SK-N-SH treated with all-trans-retinoic acid at 6 μM for 48 hours (cell line): Measurements from ENCODE around the gene ICAM3.

ENCODE experiments used
- ATAC-seq: fragments of 200-7000 bp; cut with Tn5 transposase; 3 replicates; pipeline ENCODE4 v1.9.1; 2020; ENCODE audit warnings: mild to moderate bottlenecking, moderate library complexity
- ARNTL ChIP-seq: fragments of 450-650 bp; formaldehyde crosslinking; IDR thresholded peaks from 2 replicates; pipeline ENCODE4 v1.5.0; 2020; ENCODE audit warnings: low read depth, mild to moderate bottlenecking, moderate library complexity, borderline replicate concordance
- BACH2 ChIP-seq: fragments of 250-450 bp; sonication (Bioruptor Pico); IDR thresholded peaks from 2 replicates; pipeline ENCODE4 v1.9.0; 2021; ENCODE audit warnings: mild to moderate bottlenecking, borderline replicate concordance
- CREB5 ChIP-seq: fragments of 250-450 bp; sonication (Bioruptor Pico); IDR thresholded peaks from 2 replicates; pipeline ENCODE4 v1.5.1; 2020; ENCODE audit warnings: low read depth, mild to moderate bottlenecking, moderate library complexity
- CSDC2 ChIP-seq: fragments of 250-450 bp; sonication (Bioruptor Pico); IDR thresholded peaks from 2 replicates; pipeline ENCODE4 v1.5.0; 2020; ENCODE audit warnings: mild to moderate bottlenecking, moderate library complexity
- CSRNP3 ChIP-seq: fragments of 250-450 bp; sonication (Bioruptor Pico); IDR thresholded peaks from 2 replicates; pipeline ENCODE4 v1.5.1; 2021; ENCODE audit warnings: mild to moderate bottlenecking, moderate library complexity
- ESRRG ChIP-seq: fragments of 250-450 bp; sonication (Bioruptor Pico); IDR thresholded peaks from 2 replicates; pipeline ENCODE4 v1.6.1; 2021; ENCODE audit warnings: mild to moderate bottlenecking
- ISL1 ChIP-seq: fragments of 250-450 bp; sonication (Bioruptor Pico); IDR thresholded peaks from 2 replicates; pipeline ENCODE4 v2.1.2; 2022; ENCODE audit warnings: mild to moderate bottlenecking, moderate library complexity
- OSR1 ChIP-seq: fragments of 250-450 bp; sonication (Bioruptor Pico); IDR thresholded peaks from 2 replicates; pipeline ENCODE4 v1.8.0; 2022; ENCODE audit warnings: moderate library complexity, mild to moderate bottlenecking, inconsistent platforms
- PATZ1 ChIP-seq: fragments of 250-450 bp; sonication (Bioruptor Pico); IDR thresholded peaks from 2 replicates; pipeline ENCODE4 v1.8.0; 2020; ENCODE audit warnings: mild to moderate bottlenecking, moderate library complexity, borderline replicate concordance
- PPARA ChIP-seq: fragments of 250-450 bp; sonication (Bioruptor Pico); IDR thresholded peaks from 2 replicates; pipeline ENCODE4 v1.5.0; 2020; ENCODE audit warnings: mild to moderate bottlenecking, borderline replicate concordance
- RARB ChIP-seq: fragments of 250-450 bp; sonication (Bioruptor Pico); IDR thresholded peaks from 2 replicates; pipeline ENCODE4 v1.8.0; 2021; ENCODE audit warnings: mild to moderate bottlenecking, moderate library complexity
- SNAI2 ChIP-seq: fragments of 250-450 bp; sonication (Bioruptor Pico); IDR thresholded peaks from 2 replicates; pipeline ENCODE4 v1.5.0; 2020; ENCODE audit warnings: mild to moderate bottlenecking, moderate library complexity
- TOX ChIP-seq: fragments of 250-450 bp; sonication (Bioruptor Pico); IDR thresholded peaks from 2 replicates; pipeline ENCODE4 v1.8.0; 2021; ENCODE audit warnings: mild to moderate bottlenecking, moderate library complexity, borderline replicate concordance
- ZC3H10 ChIP-seq: fragments of 250-450 bp; sonication (Bioruptor Pico); IDR thresholded peaks from 2 replicates; pipeline ENCODE4 v1.5.1; 2021; ENCODE audit warnings: mild to moderate bottlenecking, moderate library complexity
- ZFP30 ChIP-seq: fragments of 450-650 bp; formaldehyde crosslinking; IDR thresholded peaks from 2 replicates; pipeline ENCODE4 v1.5.0; 2022; ENCODE audit warnings: mild to moderate bottlenecking, moderate library complexity
- ZNF565 ChIP-seq: fragments of 450-650 bp; formaldehyde crosslinking; conservative IDR thresholded peaks from 2 replicates; pipeline ENCODE4 v1.5.0; 2020; ENCODE audit warnings: low read depth, mild to moderate bottlenecking, moderate library complexity
- ZNF70 ChIP-seq: fragments of 450-650 bp; formaldehyde crosslinking; IDR thresholded peaks from 2 replicates; pipeline ENCODE4 v1.5.0; 2020; ENCODE audit warnings: mild to moderate bottlenecking, moderate library complexity
- TF ChIP-seq, protein P1 (sequence below): fragments of 250-450 bp; sonication (Bioruptor Pico); IDR thresholded peaks from 2 replicates; pipeline ENCODE4 v1.5.0; 2020; ENCODE audit warnings: mild to moderate bottlenecking, moderate library complexity
- TF ChIP-seq, protein P2 (sequence below): fragments of 250-450 bp; sonication (Bioruptor Pico); IDR thresholded peaks from 2 replicates; pipeline ENCODE4 v1.8.0; 2021; ENCODE audit warnings: low read depth, mild to moderate bottlenecking, moderate library complexity, borderline replicate concordance

ICAM3 gene

GRCh38 chr19:10285393-10285792 is 54.0 kb downstream of the ICAM3 start:
- TF ChIP-seq TOX (CRISPR knock-in tag) (no peak), ZFP30 (no peak), ZNF70 (CRISPR knock-in tag) (no peak), BACH2 (CRISPR knock-in tag) (no peak), ZNF565 (CRISPR knock-in tag) (no peak), SNAI2 (CRISPR knock-in tag) (no peak), CREB5 (CRISPR knock-in tag) (no peak), CSDC2 (no peak), CSRNP3 (no peak), PPARA (CRISPR knock-in tag) (no peak)
- no peak for ATAC-seq

DNA sequence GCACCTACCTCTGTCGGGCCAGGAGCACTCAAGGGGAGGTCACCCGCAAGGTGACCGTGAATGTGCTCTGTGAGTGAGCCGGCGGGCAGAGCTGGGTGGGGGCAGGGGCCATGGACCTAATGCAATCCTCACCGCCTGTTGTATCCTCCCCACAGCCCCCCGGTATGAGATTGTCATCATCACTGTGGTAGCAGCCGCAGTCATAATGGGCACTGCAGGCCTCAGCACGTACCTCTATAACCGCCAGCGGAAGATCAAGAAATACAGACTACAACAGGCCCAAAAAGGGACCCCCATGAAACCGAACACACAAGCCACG is 54.5 kb downstream of the ICAM3 start:
- no peak for ATAC-seq
- TF ChIP-seq, protein P1, sequence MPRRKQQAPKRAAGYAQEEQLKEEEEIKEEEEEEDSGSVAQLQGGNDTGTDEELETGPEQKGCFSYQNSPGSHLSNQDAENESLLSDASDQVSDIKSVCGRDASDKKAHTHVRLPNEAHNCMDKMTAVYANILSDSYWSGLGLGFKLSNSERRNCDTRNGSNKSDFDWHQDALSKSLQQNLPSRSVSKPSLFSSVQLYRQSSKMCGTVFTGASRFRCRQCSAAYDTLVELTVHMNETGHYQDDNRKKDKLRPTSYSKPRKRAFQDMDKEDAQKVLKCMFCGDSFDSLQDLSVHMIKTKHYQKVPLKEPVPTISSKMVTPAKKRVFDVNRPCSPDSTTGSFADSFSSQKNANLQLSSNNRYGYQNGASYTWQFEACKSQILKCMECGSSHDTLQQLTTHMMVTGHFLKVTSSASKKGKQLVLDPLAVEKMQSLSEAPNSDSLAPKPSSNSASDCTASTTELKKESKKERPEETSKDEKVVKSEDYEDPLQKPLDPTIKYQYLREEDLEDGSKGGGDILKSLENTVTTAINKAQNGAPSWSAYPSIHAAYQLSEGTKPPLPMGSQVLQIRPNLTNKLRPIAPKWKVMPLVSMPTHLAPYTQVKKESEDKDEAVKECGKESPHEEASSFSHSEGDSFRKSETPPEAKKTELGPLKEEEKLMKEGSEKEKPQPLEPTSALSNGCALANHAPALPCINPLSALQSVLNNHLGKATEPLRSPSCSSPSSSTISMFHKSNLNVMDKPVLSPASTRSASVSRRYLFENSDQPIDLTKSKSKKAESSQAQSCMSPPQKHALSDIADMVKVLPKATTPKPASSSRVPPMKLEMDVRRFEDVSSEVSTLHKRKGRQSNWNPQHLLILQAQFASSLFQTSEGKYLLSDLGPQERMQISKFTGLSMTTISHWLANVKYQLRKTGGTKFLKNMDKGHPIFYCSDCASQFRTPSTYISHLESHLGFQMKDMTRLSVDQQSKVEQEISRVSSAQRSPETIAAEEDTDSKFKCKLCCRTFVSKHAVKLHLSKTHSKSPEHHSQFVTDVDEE (CRISPR knock-in tag), result no peak
- TF ChIP-seq CSRNP3, result no peak
- TF ChIP-seq, protein P2, sequence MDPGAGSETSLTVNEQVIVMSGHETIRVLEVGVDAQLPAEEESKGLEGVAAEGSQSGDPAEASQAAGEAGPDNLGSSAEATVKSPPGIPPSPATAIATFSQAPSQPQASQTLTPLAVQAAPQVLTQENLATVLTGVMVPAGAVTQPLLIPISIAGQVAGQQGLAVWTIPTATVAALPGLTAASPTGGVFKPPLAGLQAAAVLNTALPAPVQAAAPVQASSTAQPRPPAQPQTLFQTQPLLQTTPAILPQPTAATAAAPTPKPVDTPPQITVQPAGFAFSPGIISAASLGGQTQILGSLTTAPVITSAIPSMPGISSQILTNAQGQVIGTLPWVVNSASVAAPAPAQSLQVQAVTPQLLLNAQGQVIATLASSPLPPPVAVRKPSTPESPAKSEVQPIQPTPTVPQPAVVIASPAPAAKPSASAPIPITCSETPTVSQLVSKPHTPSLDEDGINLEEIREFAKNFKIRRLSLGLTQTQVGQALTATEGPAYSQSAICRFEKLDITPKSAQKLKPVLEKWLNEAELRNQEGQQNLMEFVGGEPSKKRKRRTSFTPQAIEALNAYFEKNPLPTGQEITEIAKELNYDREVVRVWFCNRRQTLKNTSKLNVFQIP, result no peak
- TF ChIP-seq TOX (CRISPR knock-in tag), result no peak
- no peak for TF ChIP-seq SNAI2 (CRISPR knock-in tag)
- no peak for TF ChIP-seq ZNF70 (CRISPR knock-in tag)
- no peak for TF ChIP-seq ISL1
- no peak for TF ChIP-seq PPARA (CRISPR knock-in tag)
- TF ChIP-seq PATZ1 (CRISPR knock-in tag), result no peak
- TF ChIP-seq ZNF565 (CRISPR knock-in tag), result no peak
- TF ChIP-seq ZC3H10 (CRISPR knock-in tag), result no peak
- TF ChIP-seq CREB5 (CRISPR knock-in tag), result no peak
- TF ChIP-seq ARNTL, result no peak
- no peak for TF ChIP-seq CSDC2
- no peak for TF ChIP-seq BACH2 (CRISPR knock-in tag)
- no peak for TF ChIP-seq ESRRG (CRISPR knock-in tag)
- TF ChIP-seq RARB (CRISPR knock-in tag), result no peak
- no peak for TF ChIP-seq ZFP30
- TF ChIP-seq OSR1 (CRISPR knock-in tag), result no peak
